ENCODE measurements around the gene TAF10. TPM values are rescaled to one million over a fixed set of nuclear protein-coding genes. Genes with fewer than 3 reads are reported as not detected.

The TAF10 gene
- polyA plus RNA-seq, 1 experiment: 205 TPM

DNA sequence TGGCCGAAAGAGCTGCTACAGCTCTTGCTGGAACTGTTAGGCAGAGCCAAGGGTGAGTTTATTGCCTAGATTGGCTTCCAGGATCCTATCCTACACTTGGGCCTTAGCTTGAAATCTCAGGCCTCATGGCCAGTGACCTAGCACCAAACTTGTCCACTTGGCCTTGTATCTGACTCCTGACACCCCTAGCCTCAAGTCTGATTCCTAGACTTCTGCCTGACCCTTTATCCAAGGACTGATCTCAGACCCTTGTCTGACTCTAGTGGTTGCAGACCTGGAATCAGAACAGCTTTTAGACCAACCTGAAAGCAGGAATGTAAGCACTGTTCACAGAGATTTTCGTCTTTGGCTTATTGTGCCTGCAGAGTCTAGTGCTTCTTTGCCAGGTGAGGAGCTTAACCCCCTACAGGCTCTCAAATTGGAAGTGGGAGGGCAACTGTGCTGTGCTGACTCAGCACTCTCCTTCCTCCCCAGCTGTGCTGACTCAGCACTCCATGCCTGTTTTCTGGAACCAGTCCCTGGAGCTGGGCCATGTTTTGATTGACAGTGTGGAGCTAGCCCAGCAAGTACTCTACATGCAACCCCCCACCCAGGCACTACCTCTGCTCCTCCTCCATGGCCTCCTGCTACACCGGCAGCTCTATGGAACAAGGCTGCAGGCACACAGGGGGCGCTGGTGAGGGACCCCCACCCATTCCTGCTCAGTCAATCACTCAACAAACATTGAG, 43.7 kb downstream of the TAF10 start:
- POLR2A ChIA-PET: interaction anchor here (0.5 kb wide), 1 partner anchor 25 kb away, joined by 3 read pairs; no protein-coding TSS in a partner anchor
- CTCF ChIA-PET: interaction anchor here (0.7 to 1.1 kb wide), 2 partner anchors 37 to 77 kb away, joined by 3 to 5 read pairs; no protein-coding TSS in a partner anchor
- H3K4me3 ChIP-seq (ENCODE audit: low read depth, low read length): no peak overlapping the region
- no peaks in the 10 kb centered on the region for H3K27me3 ChIP-seq (ENCODE audit: control insufficient read depth, insufficient read depth, low read length)
- TF ChIP-seq, protein P1, sequence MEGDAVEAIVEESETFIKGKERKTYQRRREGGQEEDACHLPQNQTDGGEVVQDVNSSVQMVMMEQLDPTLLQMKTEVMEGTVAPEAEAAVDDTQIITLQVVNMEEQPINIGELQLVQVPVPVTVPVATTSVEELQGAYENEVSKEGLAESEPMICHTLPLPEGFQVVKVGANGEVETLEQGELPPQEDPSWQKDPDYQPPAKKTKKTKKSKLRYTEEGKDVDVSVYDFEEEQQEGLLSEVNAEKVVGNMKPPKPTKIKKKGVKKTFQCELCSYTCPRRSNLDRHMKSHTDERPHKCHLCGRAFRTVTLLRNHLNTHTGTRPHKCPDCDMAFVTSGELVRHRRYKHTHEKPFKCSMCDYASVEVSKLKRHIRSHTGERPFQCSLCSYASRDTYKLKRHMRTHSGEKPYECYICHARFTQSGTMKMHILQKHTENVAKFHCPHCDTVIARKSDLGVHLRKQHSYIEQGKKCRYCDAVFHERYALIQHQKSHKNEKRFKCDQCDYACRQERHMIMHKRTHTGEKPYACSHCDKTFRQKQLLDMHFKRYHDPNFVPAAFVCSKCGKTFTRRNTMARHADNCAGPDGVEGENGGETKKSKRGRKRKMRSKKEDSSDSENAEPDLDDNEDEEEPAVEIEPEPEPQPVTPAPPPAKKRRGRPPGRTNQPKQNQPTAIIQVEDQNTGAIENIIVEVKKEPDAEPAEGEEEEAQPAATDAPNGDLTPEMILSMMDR (IDR thresholded peaks at IDR 0.05; ENCODE audit: insufficient read depth, low read depth, low read length): 0 out of 2 replicates have a peak, but pooled peaks have one; percentile 5
- H3K36me3 ChIP-seq (ENCODE audit: control insufficient read depth, insufficient read depth, low read length): no peaks in the 10 kb centered on the region; the same call in 1 of the 2 replicates
- no peak for DNase-seq (ENCODE audit: low read depth)

DNA sequence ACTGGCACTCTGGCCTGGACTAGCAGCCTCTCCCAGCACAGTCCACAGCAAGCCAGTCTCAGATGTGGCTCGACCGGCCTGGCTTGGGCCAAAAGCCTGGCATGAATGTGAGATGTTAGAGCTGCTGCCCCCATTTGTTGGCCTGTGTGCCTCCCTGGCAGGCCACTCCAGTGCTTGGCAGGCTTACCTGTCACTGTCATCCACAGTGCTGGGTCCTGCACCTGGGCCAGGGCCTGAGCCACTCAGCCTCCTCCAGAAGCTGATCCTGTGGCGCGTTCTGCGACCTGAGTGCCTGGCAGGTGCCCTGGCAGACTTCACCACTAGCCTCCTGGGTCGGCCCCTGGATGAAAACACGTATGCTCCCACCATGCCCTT, 44.7 kb downstream of the TAF10 start:
- no peak for DNase-seq (ENCODE audit: low read depth)
- Histone ChIP-seq H3K27me3 (ENCODE audit: control insufficient read depth, insufficient read depth, low read length) (no peaks in the 10 kb centered on the region), H3K4me3 (ENCODE audit: low read depth, low read length) (no peak overlapping the region), H3K36me3 (ENCODE audit: control insufficient read depth, insufficient read depth, low read length) (no peaks in the 10 kb centered on the region; the same call in 1 of the 2 replicates)
- CTCF ChIA-PET: no interaction called here
- POLR2A ChIA-PET: no interaction called here
- TF ChIP-seq, protein P1 (IDR thresholded peaks at IDR 0.05; ENCODE audit: insufficient read depth, low read depth, low read length): no peak

DNA sequence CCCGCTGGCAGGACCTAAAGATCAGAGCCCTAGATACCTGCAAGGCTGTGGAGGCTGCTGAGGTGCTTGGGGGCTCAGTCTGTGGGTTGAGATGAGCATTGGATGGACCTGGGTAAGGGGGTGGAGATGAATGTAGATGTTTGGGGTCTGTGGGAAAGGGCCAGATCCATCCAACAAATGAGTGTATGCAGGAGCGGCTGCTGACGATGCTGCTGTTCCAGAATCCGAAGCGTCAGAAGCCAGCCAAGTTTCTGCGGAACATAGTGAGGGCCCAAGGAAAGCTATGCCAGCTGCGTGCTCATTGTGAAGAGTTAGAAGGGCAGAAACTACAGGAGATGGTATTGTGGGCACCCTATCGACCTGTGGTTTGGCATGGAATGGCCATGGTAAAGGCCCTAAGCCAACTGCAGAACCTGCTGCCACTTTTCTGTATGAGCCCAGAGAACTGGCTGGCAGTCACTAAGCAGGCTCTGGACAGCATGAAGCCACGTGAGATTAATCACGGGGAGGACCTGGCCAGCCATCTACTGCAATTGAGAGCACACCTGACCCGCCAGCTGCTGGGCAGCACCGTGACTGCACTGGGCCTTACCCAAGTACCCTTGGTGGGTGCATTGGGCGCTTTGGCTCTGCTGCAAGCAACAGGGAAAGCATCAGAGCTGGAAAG, 45.2 kb downstream of the TAF10 start:
- no peak overlapping the region for H3K4me3 ChIP-seq (ENCODE audit: low read depth, low read length)
- no peak for DNase-seq (ENCODE audit: low read depth)
- ChIA-PET POLR2A (no interaction called here), CTCF (no interaction called here)
- H3K27me3 ChIP-seq (ENCODE audit: control insufficient read depth, insufficient read depth, low read length): no peaks in the 10 kb centered on the region
- no peaks in the 10 kb centered on the region; the same call in 1 of the 2 replicates for H3K36me3 ChIP-seq (ENCODE audit: control insufficient read depth, insufficient read depth, low read length)
- TF ChIP-seq, protein P1 (IDR thresholded peaks at IDR 0.05; ENCODE audit: insufficient read depth, low read depth, low read length): no peak

DNA sequence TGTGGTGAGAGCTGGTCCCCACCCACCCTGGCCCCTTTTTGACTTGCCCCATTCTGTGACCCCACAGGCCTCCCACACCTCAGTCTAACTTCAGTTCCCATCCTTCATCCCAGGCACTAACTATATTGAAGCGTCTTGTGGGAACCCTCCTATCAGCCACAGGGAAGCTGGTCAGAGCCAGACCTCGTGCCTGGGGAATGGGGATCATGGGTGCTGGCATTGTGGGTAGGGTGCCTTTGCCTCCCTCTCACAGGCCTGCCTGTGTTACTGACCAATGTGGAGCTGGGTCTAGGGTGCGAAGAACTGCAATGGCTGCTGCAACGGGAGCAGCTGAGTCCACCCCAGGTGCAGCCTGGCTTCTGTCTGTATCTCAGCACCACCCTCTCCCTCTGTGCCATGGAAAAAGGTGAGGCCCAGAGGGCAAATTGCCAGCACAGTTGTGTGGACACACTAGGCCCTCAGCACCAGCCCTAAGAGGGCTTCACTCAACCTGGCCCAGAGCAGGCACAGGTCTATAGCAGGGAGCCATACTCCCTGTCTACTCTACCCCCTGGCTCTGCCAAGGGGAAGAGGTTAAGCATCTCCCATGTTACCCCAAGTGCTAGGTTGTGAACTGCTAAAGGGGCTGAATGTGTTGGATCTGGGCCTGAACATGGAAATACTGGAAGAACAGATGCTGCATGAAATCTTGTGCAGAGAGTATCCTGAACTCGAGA, 45.9 kb downstream of the TAF10 start:
- H3K36me3 ChIP-seq (ENCODE audit: control insufficient read depth, insufficient read depth, low read length): no peaks in the 10 kb centered on the region; the same call in 1 of the 2 replicates
- no peak for DNase-seq (ENCODE audit: low read depth)
- H3K4me3 ChIP-seq (ENCODE audit: low read depth, low read length): no peak overlapping the region
- ChIA-PET POLR2A (no interaction called here), CTCF (interaction anchor here (0.6 kb wide), 1 partner anchor 993 kb away, joined by 3 read pairs; no protein-coding TSS in a partner anchor)
- H3K27me3 ChIP-seq (ENCODE audit: control insufficient read depth, insufficient read depth, low read length): no peaks in the 10 kb centered on the region
- TF ChIP-seq, protein P1 (IDR thresholded peaks at IDR 0.05; ENCODE audit: insufficient read depth, low read depth, low read length): no peak

DNA sequence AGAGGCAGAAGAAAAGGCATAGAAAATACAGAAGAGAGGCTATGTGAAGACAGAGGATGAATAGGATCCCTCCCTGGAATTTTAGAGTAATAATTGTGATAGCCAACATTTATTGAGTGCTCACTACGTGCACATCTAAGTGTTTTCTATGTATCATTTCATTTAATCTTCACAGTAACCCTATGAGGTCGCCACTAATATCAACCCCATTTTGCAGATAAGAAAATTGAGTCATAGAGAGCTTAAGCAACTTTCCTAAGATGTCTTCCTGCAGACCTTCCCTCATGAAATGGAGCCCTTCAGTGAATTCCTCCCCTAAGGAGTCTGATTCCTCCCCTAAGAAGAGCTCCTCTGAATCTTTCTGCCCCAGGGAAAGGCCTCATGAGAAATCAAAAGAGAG, 46.7 kb downstream of the TAF10 start:
- ChIA-PET CTCF (no interaction called here), POLR2A (no interaction called here)
- no peaks in the 10 kb centered on the region; the same call in 1 of the 2 replicates for H3K36me3 ChIP-seq (ENCODE audit: control insufficient read depth, insufficient read depth, low read length)
- TF ChIP-seq, protein P1 (IDR thresholded peaks at IDR 0.05; ENCODE audit: insufficient read depth, low read depth, low read length): no peak
- no peak for DNase-seq (ENCODE audit: low read depth)
- H3K4me3 ChIP-seq (ENCODE audit: low read depth, low read length): no peak overlapping the region
- no peaks in the 10 kb centered on the region for H3K27me3 ChIP-seq (ENCODE audit: control insufficient read depth, insufficient read depth, low read length)

All from BJ (cell line).